ENCODE data around the gene FILIP1. TPM values are rescaled to one million over a fixed set of nuclear protein-coding genes. Genes with fewer than 3 reads are reported as not detected.

FILIP1 gene
- total RNA-seq (2014; rRNA removed) (not detected in 2 replicates), Bru-seq, nascent RNA (percentile 14 among the genes with signal in this experiment), BruChase-seq, experiment 1, labeled RNA remaining after a 6-hour chase (percentile 10 among the genes with signal in this experiment), BruChase-seq, experiment 2, labeled RNA remaining after a 2-hour chase (percentile 12 among the genes with signal in this experiment)
- long read RNA-seq, partial matches to known transcripts: 0 of 2 reads
- long read RNA-seq, other reads (novel, unspliced or antisense): 2 of 2 reads

DNA sequence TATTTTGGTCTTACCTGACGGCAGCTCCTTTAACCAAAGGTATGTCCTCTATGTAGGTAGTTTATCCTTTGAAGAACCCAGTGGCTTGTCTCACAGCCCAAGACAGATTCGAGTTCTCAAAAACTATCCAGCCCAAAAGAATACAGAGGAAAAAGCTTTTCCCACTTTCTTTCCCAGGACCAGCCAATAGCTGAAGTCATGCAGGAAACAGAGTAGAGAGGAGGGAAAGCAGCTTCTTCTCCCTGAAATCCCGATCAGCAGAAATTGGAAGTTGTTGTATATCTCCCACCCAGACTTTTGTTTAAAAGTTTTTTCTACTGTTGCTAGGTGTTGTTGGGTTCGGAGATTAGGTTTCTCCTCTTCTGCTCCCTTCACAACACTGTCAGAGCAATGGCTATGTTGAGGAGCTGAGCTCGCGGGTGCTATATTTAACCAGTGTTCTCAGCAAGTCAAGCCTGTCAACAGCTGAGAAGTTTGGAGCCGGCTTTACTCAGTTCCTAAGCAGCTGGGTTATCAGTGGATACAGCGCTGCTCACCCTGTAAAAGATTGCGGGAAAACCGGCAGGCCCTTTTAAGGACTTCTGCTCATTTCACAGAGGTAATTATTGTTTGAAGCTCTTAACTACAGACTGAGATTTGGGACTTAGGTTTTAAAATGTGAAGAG lies at the start of gene FILIP1:
TSS of gene FILIP1 (minus strand) at position 401 of the 665 bp plus-strand sequence. CDS start 78,828 bp downstream, outside the sequence.
- no TSS peak for BruUV-seq (replicated peaks)
- no peaks in the 10 kb centered on the region for H3K36me3 ChIP-seq (ENCODE audit: low read depth, low read length)
- POLR2A ChIA-PET (ENCODE audit: unreplicated experiment): interaction anchor here (0.5 kb wide), 1 partner anchor 208 kb away, joined by 5 read pairs; no protein-coding TSS in a partner anchor
- no peaks in the 10 kb centered on the region for H3K9me2 ChIP-seq (replicated peaks; ENCODE audit: low read length)
- H3K4me1 ChIP-seq (ENCODE audit: insufficient read depth, low read length): no peaks in the 10 kb centered on the region
- H3K4me2 ChIP-seq (ENCODE audit: low read length): no peak within 1 kb of the TSS
- H3K79me2 ChIP-seq (ENCODE audit: low read length): no peaks in the 10 kb centered on the region
- no peak within 1 kb of the TSS for H3K9ac ChIP-seq (ENCODE audit: low read length)
- TF ChIP-seq EZH2 (IDR thresholded peaks at IDR 0.05; ENCODE audit: low read length, unreplicated experiment) (no peak), EZH2phosphoT487 (IDR thresholded peaks at IDR 0.05; ENCODE audit: borderline replicate concordance, low read length) (no peak)
- no peaks in the 10 kb centered on the region for H3F3A ChIP-seq (ENCODE audit: low read length, unreplicated experiment)
- ATAC-seq (no peak), DNase-seq (no peak)
- CTCF ChIA-PET: no interaction called here
- H4K20me1 ChIP-seq (ENCODE audit: low read length): no peaks in the 10 kb centered on the region
- intact Hi-C loops (cut with micrococcal nuclease): no loop called here
- no peak within 1 kb of the TSS for H3K4me3 ChIP-seq (ENCODE audit: low read length)
- H3K9me3 ChIP-seq (ENCODE audit: low read length): no peaks in the 10 kb centered on the region
- peaks cover 6% of the 10 kb centered on the region; the same call in 1 of the 2 replicates for H3K27me3 ChIP-seq (ENCODE audit: low read length)
- no peak within 1 kb of the TSS for H2AFZ ChIP-seq (ENCODE audit: low read length)
- H3K27ac ChIP-seq (ENCODE audit: low read length): no peak within 1 kb of the TSS

GRCh38 chr6:75543311-75543710 lies 49.7 kb upstream of the FILIP1 start:
- no peak for DNase-seq
- Histone ChIP-seq H3K36me3 (ENCODE audit: low read depth, low read length) (no peaks in the 10 kb centered on the region), H3K9ac (ENCODE audit: low read length) (no peak overlapping the region), H2AFZ (ENCODE audit: low read length) (no peak overlapping the region), H3K4me3 (ENCODE audit: low read length) (no peak overlapping the region), H3K9me3 (ENCODE audit: low read length) (no peaks in the 10 kb centered on the region), H3K4me2 (ENCODE audit: low read length) (no peak overlapping the region), H3K4me1 (ENCODE audit: insufficient read depth, low read length) (no peaks in the 10 kb centered on the region), H3K27me3 (ENCODE audit: low read length) (no peaks in the 10 kb centered on the region), H3K79me2 (ENCODE audit: low read length) (no peaks in the 10 kb centered on the region), H3K27ac (ENCODE audit: low read length) (no peak overlapping the region), H3F3A (ENCODE audit: low read length, unreplicated experiment) (no peaks in the 10 kb centered on the region), H3K9me2 (replicated peaks; ENCODE audit: low read length) (no peaks in the 10 kb centered on the region), H4K20me1 (ENCODE audit: low read length) (no peaks in the 10 kb centered on the region)
- ChIA-PET POLR2A (ENCODE audit: unreplicated experiment) (no interaction called here), CTCF (no interaction called here)
- TF ChIP-seq EZH2phosphoT487 (IDR thresholded peaks at IDR 0.05; ENCODE audit: borderline replicate concordance, low read length): no peak
- TF ChIP-seq, protein P1, sequence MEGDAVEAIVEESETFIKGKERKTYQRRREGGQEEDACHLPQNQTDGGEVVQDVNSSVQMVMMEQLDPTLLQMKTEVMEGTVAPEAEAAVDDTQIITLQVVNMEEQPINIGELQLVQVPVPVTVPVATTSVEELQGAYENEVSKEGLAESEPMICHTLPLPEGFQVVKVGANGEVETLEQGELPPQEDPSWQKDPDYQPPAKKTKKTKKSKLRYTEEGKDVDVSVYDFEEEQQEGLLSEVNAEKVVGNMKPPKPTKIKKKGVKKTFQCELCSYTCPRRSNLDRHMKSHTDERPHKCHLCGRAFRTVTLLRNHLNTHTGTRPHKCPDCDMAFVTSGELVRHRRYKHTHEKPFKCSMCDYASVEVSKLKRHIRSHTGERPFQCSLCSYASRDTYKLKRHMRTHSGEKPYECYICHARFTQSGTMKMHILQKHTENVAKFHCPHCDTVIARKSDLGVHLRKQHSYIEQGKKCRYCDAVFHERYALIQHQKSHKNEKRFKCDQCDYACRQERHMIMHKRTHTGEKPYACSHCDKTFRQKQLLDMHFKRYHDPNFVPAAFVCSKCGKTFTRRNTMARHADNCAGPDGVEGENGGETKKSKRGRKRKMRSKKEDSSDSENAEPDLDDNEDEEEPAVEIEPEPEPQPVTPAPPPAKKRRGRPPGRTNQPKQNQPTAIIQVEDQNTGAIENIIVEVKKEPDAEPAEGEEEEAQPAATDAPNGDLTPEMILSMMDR (conservative IDR thresholded peaks at IDR 0.05; ENCODE audit: low read depth, low read length): no peak
- no peak for TF ChIP-seq EZH2 (IDR thresholded peaks at IDR 0.05; ENCODE audit: low read length, unreplicated experiment)
- intact Hi-C loops (cut with micrococcal nuclease): no loop called here
- no TSS peak for BruUV-seq (replicated peaks)
- ATAC-seq: no peak

- no peak overlapping the region for H3K9ac ChIP-seq (ENCODE audit: low read length)
- H3K4me1 ChIP-seq (ENCODE audit: insufficient read depth, low read length): no peaks in the 10 kb centered on the region
- no peaks in the 10 kb centered on the region for H3K9me2 ChIP-seq (replicated peaks; ENCODE audit: low read length)
- BruUV-seq (replicated peaks): no TSS peak
- H3F3A ChIP-seq (ENCODE audit: low read length, unreplicated experiment): no peaks in the 10 kb centered on the region
- no peak for TF ChIP-seq EZH2phosphoT487 (IDR thresholded peaks at IDR 0.05; ENCODE audit: borderline replicate concordance, low read length)
- no peak for TF ChIP-seq EZH2 (IDR thresholded peaks at IDR 0.05; ENCODE audit: low read length, unreplicated experiment)
- TF ChIP-seq, protein P1 (conservative IDR thresholded peaks at IDR 0.05; ENCODE audit: low read depth, low read length): no peak
- H3K27ac ChIP-seq (ENCODE audit: low read length): no peak overlapping the region
- DNase-seq (no peak), ATAC-seq (no peak)
- intact Hi-C loops (cut with micrococcal nuclease): no loop called here
- no peaks in the 10 kb centered on the region for H3K27me3 ChIP-seq (ENCODE audit: low read length)
- CTCF ChIA-PET: no interaction called here
- no peak overlapping the region for H3K4me2 ChIP-seq (ENCODE audit: low read length)
- H2AFZ ChIP-seq (ENCODE audit: low read length): no peak overlapping the region
- H3K36me3 ChIP-seq (ENCODE audit: low read depth, low read length): no peaks in the 10 kb centered on the region
- no peak overlapping the region for H3K4me3 ChIP-seq (ENCODE audit: low read length)
- H3K79me2 ChIP-seq (ENCODE audit: low read length): no peaks in the 10 kb centered on the region
- H3K9me3 ChIP-seq (ENCODE audit: low read length): no peaks in the 10 kb centered on the region
- POLR2A ChIA-PET (ENCODE audit: unreplicated experiment): no interaction called here
- no peaks in the 10 kb centered on the region for H4K20me1 ChIP-seq (ENCODE audit: low read length)
Observed at GRCh38 chr6:75539136-75539535, 45.5 kb upstream of the FILIP1 start.
